ENCODE results near the gene SAFB. TPM values are rescaled to one million over a fixed set of nuclear protein-coding genes. Genes with fewer than 3 reads are reported as not detected.

Gene SAFB
- total RNA-seq, 1 experiment from 2014 or later: 135 TPM

DNA sequence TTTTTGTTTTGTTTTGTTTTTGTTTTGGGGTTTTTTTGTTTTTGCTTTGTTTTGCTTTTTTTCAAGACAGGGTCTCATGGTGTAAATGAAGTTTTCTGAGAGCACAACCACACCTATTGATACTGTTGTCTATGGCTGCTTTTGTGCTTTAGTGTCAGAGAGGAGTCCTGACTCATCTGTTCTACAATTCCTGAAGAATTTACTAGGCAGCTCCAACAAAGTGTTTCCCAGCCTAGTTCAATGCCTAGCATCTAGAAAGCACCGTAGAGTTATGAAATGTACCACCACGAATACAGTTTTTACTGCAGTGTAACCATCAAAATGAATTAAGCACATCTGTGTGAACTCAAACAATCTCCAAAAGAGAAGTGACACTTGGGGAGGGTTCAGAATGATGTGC, 21.2 kb downstream of the SAFB start:
- H3K27ac Mint-ChIP-seq (ENCODE audit: low read depth, unreplicated experiment): no peak overlapping the region
- no peaks in the 10 kb centered on the region for H3K27me3 Mint-ChIP-seq (ENCODE audit: insufficient read depth, unreplicated experiment)
- TF ChIP-seq, protein P1, sequence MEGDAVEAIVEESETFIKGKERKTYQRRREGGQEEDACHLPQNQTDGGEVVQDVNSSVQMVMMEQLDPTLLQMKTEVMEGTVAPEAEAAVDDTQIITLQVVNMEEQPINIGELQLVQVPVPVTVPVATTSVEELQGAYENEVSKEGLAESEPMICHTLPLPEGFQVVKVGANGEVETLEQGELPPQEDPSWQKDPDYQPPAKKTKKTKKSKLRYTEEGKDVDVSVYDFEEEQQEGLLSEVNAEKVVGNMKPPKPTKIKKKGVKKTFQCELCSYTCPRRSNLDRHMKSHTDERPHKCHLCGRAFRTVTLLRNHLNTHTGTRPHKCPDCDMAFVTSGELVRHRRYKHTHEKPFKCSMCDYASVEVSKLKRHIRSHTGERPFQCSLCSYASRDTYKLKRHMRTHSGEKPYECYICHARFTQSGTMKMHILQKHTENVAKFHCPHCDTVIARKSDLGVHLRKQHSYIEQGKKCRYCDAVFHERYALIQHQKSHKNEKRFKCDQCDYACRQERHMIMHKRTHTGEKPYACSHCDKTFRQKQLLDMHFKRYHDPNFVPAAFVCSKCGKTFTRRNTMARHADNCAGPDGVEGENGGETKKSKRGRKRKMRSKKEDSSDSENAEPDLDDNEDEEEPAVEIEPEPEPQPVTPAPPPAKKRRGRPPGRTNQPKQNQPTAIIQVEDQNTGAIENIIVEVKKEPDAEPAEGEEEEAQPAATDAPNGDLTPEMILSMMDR (IDR thresholded peaks at IDR 0.05; ENCODE audit: unreplicated experiment): no peak
- POLR2A ChIA-PET: no interaction called here
- CTCF ChIA-PET: interaction anchor here (0.6 kb wide), 1 partner anchor 44 kb away, joined by 4 read pairs; no protein-coding TSS in a partner anchor
- peaks cover 10% of the 10 kb centered on the region for H3K4me1 Mint-ChIP-seq (ENCODE audit: insufficient read depth, unreplicated experiment)
- H3K9me3 Mint-ChIP-seq (ENCODE audit: unreplicated experiment): no peaks in the 10 kb centered on the region
- intact Hi-C loops (cut with micrococcal nuclease): no loop called here
- BruUV-seq (replicated peaks): no TSS peak
- H3K36me3 Mint-ChIP-seq (ENCODE audit: insufficient read depth, unreplicated experiment): peaks cover 87% of the 10 kb centered on the region
- DNase-seq (ENCODE audit: unreplicated experiment): no peak
- H3K4me3 Mint-ChIP-seq (ENCODE audit: unreplicated experiment): no peak overlapping the region

DNA sequence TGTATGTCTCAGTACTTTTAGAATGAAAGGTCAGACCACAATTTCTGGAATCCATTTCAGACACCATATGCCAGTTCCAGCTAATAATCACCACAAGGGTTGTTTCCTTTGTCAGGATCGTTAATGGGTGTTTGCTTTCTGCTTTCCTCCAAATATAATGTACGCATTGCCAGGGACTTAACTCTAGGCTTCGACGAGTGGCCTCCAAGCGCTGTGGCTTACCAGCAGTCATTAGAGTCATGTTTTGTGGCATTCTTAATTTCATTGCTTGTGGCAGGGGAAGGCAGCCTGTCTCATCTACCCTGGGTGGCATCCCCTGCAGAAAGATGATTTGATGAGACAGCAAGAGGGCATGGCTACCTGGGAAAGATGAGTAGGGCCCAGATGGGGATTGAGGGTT, 22.5 kb downstream of the SAFB start:
- Mint-ChIP-seq H3K4me1 (ENCODE audit: insufficient read depth, unreplicated experiment) (peaks cover 10% of the 10 kb centered on the region), H3K4me3 (ENCODE audit: unreplicated experiment) (no peak overlapping the region), H3K27ac (ENCODE audit: low read depth, unreplicated experiment) (peak overlapping the region; percentile 41), H3K9me3 (ENCODE audit: unreplicated experiment) (no peaks in the 10 kb centered on the region), H3K27me3 (ENCODE audit: insufficient read depth, unreplicated experiment) (no peaks in the 10 kb centered on the region), H3K36me3 (ENCODE audit: insufficient read depth, unreplicated experiment) (peaks cover 85% of the 10 kb centered on the region)
- intact Hi-C loops (cut with micrococcal nuclease): no loop called here
- POLR2A ChIA-PET: interaction anchor here (1.8 kb wide), 1 partner anchor 22 kb away, joined by 5 read pairs; the partner anchor contains the start of genes SAFB and SAFB2
- no TSS peak for BruUV-seq (replicated peaks)
- no peak for DNase-seq (ENCODE audit: unreplicated experiment)
- TF ChIP-seq, protein P1 (IDR thresholded peaks at IDR 0.05; ENCODE audit: unreplicated experiment): no peak
- CTCF ChIA-PET: no interaction called here

DNA sequence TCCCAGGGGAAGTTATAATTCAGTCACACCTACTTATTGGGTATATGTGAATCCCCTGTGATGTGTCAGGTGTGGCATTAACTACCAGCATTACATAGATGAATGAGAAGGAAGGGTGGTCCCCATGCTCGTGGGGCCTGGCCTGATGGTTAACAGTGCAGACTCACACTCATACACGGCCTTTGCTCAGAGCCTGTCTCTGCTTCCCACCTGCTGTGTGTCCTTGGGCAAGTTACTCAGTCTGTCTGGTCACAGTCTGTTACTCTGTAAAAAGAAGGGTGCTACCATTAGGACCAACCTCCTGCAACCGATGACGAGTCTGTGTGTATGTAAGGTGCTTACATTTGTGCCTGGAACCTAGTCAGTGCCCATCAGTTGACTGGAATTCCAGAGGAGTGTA, 23.8 kb downstream of the SAFB start:
- no TSS peak for BruUV-seq (replicated peaks)
- no peak for DNase-seq (ENCODE audit: unreplicated experiment)
- ChIA-PET POLR2A (interaction anchor here (2.4 kb wide), 1 partner anchor 24 kb away, joined by 5 read pairs; the partner anchor contains the start of genes SAFB and SAFB2), CTCF (no interaction called here)
- peaks cover 5% of the 10 kb centered on the region for H3K4me1 Mint-ChIP-seq (ENCODE audit: insufficient read depth, unreplicated experiment)
- no peaks in the 10 kb centered on the region for H3K27me3 Mint-ChIP-seq (ENCODE audit: insufficient read depth, unreplicated experiment)
- H3K4me3 Mint-ChIP-seq (ENCODE audit: unreplicated experiment): no peak overlapping the region
- no peaks in the 10 kb centered on the region for H3K9me3 Mint-ChIP-seq (ENCODE audit: unreplicated experiment)
- TF ChIP-seq, protein P1 (IDR thresholded peaks at IDR 0.05; ENCODE audit: unreplicated experiment): no peak
- H3K27ac Mint-ChIP-seq (ENCODE audit: low read depth, unreplicated experiment): no peak overlapping the region
- H3K36me3 Mint-ChIP-seq (ENCODE audit: insufficient read depth, unreplicated experiment): peaks cover 88% of the 10 kb centered on the region
- intact Hi-C loops (cut with micrococcal nuclease): no loop called here

DNA sequence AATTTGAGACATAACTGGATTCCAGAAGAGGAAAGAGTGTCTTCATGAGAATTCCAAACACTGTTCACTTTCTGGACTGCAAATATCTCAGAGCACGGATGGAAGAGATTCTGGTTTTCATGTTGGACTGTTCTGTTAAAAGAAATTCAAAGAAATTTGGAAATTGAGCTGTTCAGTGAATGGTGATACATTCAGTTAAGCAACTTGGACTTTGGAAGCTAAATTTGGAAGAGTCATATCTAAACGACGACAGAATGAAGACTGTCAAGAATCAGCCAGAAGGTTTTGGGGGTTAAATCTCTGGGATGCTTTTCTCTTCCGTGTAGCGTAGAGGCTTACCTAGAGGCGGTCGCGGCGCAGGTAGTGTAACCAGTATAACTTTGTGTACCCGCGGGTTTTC, 25.6 kb downstream of the SAFB start:
- H3K36me3 Mint-ChIP-seq (ENCODE audit: insufficient read depth, unreplicated experiment): peaks cover 88% of the 10 kb centered on the region
- H3K9me3 Mint-ChIP-seq (ENCODE audit: unreplicated experiment): no peaks in the 10 kb centered on the region
- no peak overlapping the region for H3K27ac Mint-ChIP-seq (ENCODE audit: low read depth, unreplicated experiment)
- no TSS peak for BruUV-seq (replicated peaks)
- CTCF ChIA-PET: interaction anchor here (0.6 to 0.8 kb wide), 2 partner anchors 14 to 38 kb away, joined by 3 to 4 read pairs; no protein-coding TSS in a partner anchor
- intact Hi-C loops (cut with micrococcal nuclease): no loop called here
- TF ChIP-seq, protein P1 (IDR thresholded peaks at IDR 0.05; ENCODE audit: unreplicated experiment): no peak
- H3K4me3 Mint-ChIP-seq (ENCODE audit: unreplicated experiment): no peak overlapping the region
- DNase-seq (ENCODE audit: unreplicated experiment): no peak
- no peaks in the 10 kb centered on the region for H3K4me1 Mint-ChIP-seq (ENCODE audit: insufficient read depth, unreplicated experiment)
- POLR2A ChIA-PET: interaction anchor here (2.4 kb wide), 1 partner anchor 26 kb away, joined by 5 read pairs; the partner anchor contains the start of genes SAFB and SAFB2
- H3K27me3 Mint-ChIP-seq (ENCODE audit: insufficient read depth, unreplicated experiment): no peaks in the 10 kb centered on the region

All from MCF 10A (cell line).